Measurements from ENCODE around the gene CPXM1.

The CPXM1 gene

DNA sequence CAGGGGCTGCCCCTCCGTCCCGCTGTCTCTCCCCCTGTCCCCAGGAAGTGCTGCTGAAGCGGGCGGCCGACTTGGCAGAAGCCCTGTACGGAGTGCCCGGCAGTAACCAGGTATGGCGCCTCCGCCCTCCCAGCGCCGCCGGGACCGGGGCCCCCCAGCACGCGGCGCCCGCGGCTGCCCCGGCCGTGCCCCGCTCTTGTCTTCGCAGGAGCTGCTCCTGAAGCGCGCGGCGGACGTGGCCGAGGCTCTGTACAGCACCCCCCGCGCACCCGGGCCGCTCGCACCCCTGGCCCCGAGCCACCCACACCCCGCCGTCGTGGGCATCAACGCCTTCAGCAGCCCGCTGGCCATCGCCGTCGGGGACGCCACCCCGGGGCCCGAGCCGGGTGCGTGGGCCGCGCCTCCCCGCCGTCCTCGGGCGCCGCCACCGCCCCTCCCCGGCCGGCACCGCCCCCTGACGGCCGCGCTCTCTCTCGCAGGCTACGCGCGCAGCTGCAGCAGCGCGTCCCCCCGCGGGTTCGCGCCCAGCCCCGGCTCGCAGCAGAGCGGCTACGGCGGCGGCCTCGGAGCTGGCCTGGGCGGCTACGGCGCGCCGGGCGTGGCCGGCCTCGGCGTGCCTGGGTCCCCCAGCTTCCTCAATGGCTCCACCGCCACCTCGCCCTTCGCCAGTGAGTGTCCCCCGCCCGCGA, 48.4 kb downstream of the CPXM1 start:
- peak overlapping the region; percentile 70 for H3K9ac ChIP-seq (ENCODE audit: insufficient read length, low read depth)

DNA sequence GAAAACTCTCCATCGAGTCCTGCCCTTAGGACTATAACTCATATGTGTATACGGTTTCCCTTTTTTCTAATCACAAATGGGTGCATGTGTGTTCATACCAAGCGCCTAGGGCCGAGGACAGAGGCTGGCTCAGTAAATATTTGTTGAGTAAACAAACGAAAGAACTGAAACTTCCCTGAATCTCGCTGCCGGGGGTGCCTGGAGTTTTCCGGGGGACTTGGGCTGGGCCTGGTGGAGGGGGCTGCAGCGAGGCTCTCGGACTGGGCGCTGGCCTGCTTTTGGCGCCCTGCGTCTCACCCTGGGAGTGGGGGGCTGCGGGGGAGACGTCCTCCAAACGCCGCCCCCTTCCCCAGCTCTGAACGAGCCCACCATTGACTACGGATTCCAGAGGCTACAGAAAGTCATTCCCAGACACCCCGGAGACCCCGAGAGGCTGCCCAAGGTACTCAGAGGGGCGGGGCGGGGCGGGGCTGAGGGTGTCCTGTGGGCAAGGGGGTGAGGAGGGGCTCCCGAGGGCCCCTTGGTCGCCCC, 49.0 kb downstream of the CPXM1 start:
- DNase-seq (ENCODE audit: low read depth, low spot score) = no peak
- Histone ChIP-seq H3K4me3 (ENCODE audit: insufficient read length, low read depth) (peak overlapping the region; percentile 46), H3K9ac (ENCODE audit: insufficient read length, low read depth) (no peak overlapping the region), H3K36me3 (ENCODE audit: insufficient read depth, insufficient read length, low read length) (no peaks in the 10 kb centered on the region), H3K27me3 (ENCODE audit: insufficient read depth, insufficient read length) (peaks cover 59% of the 10 kb centered on the region), H3K4me1 (ENCODE audit: insufficient read depth, insufficient read length) (peaks cover 18% of the 10 kb centered on the region), H3K9me3 (ENCODE audit: insufficient read depth, low read length) (no peaks in the 10 kb centered on the region)
- TF ChIP-seq YY1 (IDR thresholded peaks at IDR 0.05; ENCODE audit: insufficient read depth, insufficient read length) (no peak), ZNF274 (IDR thresholded peaks at IDR 0.05; ENCODE audit: low read depth, low read length) (no peak), SUZ12 (IDR thresholded peaks at IDR 0.05; ENCODE audit: extremely low read depth, insufficient read depth, insufficient read length) (no peak)

More for the DNA sequence above, 48.4 kb downstream of the CPXM1 start:
- no peaks in the 10 kb centered on the region for H3K9me3 ChIP-seq (ENCODE audit: insufficient read depth, low read length)
- peaks cover 18% of the 10 kb centered on the region for H3K4me1 ChIP-seq (ENCODE audit: insufficient read depth, insufficient read length)
- no peaks in the 10 kb centered on the region for H3K36me3 ChIP-seq (ENCODE audit: insufficient read depth, insufficient read length, low read length)
- no peak for DNase-seq (ENCODE audit: low read depth, low spot score)
- peaks cover 59% of the 10 kb centered on the region for H3K27me3 ChIP-seq (ENCODE audit: insufficient read depth, insufficient read length)
- no peak for TF ChIP-seq YY1 (IDR thresholded peaks at IDR 0.05; ENCODE audit: insufficient read depth, insufficient read length)
- TF ChIP-seq ZNF274 (IDR thresholded peaks at IDR 0.05; ENCODE audit: low read depth, low read length) = no peak
- no peak for TF ChIP-seq SUZ12 (IDR thresholded peaks at IDR 0.05; ENCODE audit: extremely low read depth, insufficient read depth, insufficient read length)
- peak overlapping the region; percentile 46 for H3K4me3 ChIP-seq (ENCODE audit: insufficient read length, low read depth)

DNA sequence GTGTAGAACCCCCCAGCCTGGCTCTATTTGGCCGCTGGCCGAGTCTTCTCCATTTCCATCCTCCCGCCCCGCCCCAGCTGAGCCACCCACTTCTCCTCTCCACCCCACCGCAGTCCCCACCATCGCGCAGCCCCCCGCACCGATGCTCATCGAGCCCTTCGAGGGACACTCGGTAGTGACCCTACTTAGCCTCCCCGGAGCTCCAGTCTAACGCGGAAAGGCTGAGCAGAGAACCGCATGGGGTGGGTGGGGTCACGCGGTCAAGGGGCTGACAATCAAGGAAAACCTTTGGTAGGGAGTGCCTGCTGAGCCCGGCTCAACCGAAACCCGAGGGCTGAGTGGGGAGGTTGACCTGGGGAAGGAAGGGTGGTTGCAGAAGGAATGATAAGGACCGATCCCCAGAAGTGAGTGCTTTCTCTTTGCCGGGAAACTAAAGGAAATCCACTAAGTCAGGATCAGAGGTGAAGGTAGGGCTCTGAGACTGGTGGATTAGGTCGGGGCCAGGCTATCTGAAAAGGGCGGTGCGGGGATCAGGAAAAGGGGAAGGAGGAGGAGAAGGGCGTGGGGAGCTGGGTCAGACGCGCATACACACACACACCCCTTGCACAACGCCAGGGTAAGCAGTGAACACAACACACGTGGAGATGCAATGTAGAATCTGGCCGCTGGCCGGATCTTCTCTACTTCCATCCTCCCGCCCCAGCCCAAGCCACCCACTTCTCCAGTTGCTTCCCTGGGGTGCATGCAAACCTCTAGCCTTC, 49.8 kb downstream of the CPXM1 start:
- TF ChIP-seq YY1 (IDR thresholded peaks at IDR 0.05; ENCODE audit: insufficient read depth, insufficient read length) = no peak
- TF ChIP-seq ZNF274 (IDR thresholded peaks at IDR 0.05; ENCODE audit: low read depth, low read length) = no peak
- no peak for TF ChIP-seq SUZ12 (IDR thresholded peaks at IDR 0.05; ENCODE audit: extremely low read depth, insufficient read depth, insufficient read length)
- Histone ChIP-seq H3K4me1 (ENCODE audit: insufficient read depth, insufficient read length) (peaks cover 18% of the 10 kb centered on the region), H3K9ac (ENCODE audit: insufficient read length, low read depth) (peak overlapping the region; percentile 21), H3K36me3 (ENCODE audit: insufficient read depth, insufficient read length, low read length) (no peaks in the 10 kb centered on the region), H3K4me3 (ENCODE audit: insufficient read length, low read depth) (peak overlapping the region; percentile 31), H3K9me3 (ENCODE audit: insufficient read depth, low read length) (no peaks in the 10 kb centered on the region), H3K27me3 (ENCODE audit: insufficient read depth, insufficient read length) (peaks cover 65% of the 10 kb centered on the region)
- DNase-seq (ENCODE audit: low read depth, low spot score) = no peak

DNA sequence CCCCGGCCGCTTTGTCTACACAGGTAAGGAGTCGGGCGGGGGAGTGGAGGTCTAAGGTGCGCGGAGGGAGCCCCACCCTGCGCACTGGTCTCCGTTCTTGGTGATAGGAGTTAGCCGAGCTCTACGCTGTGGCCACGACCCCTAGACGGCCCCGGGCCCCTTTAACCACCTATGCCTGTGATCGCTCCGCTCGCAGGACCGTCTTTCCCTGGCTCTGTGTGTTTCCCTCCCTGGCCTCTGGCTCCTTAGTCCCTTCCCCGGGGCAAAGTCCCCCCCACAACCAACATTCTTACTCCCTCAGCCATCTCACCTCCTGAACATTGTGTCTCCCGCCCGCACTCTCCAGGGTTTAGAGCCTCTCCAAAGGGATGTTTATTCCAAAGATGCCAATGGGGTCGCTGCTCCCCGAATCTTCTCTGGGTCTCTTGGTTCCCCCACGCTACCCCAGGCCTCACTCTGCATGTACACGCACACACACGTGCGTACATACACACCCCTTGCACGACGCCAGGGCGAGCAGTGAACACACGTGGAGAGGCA, 50.4 kb downstream of the CPXM1 start:
- TF ChIP-seq YY1 (IDR thresholded peaks at IDR 0.05; ENCODE audit: insufficient read depth, insufficient read length) = no peak
- TF ChIP-seq SUZ12 (IDR thresholded peaks at IDR 0.05; ENCODE audit: extremely low read depth, insufficient read depth, insufficient read length) = peak; percentile 64
- DNase-seq (ENCODE audit: low read depth, low spot score) = no peak
- H3K9ac ChIP-seq (ENCODE audit: insufficient read length, low read depth) = peak overlapping the region; percentile 21
- H3K27me3 ChIP-seq (ENCODE audit: insufficient read depth, insufficient read length) = peaks cover 70% of the 10 kb centered on the region
- peak overlapping the region; percentile 31 for H3K4me3 ChIP-seq (ENCODE audit: insufficient read length, low read depth)
- H3K9me3 ChIP-seq (ENCODE audit: insufficient read depth, low read length) = no peaks in the 10 kb centered on the region
- H3K36me3 ChIP-seq (ENCODE audit: insufficient read depth, insufficient read length, low read length) = no peaks in the 10 kb centered on the region
- peaks cover 23% of the 10 kb centered on the region for H3K4me1 ChIP-seq (ENCODE audit: insufficient read depth, insufficient read length)

DNA sequence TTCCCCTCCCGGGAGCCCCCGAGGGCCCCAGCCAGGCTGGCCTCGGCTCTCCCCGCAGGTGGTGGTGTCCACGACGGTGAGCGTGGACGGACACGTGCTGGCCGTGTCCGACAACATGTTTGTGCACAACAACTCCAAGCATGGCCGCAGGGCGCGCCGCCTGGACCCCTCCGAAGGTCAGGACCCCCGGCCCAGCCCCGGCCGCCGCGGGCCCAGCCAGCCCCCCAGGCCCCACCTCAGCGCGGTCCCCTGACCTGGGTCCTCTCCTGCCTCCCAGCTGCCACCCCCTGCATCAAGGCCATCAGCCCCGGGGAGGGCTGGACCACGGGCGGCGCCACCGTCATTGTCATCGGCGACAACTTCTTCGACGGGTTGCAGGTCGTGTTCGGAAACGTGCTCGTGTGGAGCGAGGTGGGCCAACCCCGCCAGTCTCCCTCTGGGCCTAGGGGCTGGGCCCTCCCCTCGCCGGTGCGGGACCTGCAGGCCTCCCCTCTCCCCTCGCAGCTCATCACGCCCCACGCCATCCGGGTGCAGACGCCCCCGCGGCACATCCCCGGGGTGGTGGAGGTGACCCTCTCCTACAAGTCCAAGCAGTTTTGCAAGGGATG, 51.0 kb downstream of the CPXM1 start:
- H3K9me3 ChIP-seq (ENCODE audit: insufficient read depth, low read length) = no peaks in the 10 kb centered on the region
- DNase-seq (ENCODE audit: low read depth, low spot score) = no peak
- no peak for TF ChIP-seq SUZ12 (IDR thresholded peaks at IDR 0.05; ENCODE audit: extremely low read depth, insufficient read depth, insufficient read length)
- no peak for TF ChIP-seq YY1 (IDR thresholded peaks at IDR 0.05; ENCODE audit: insufficient read depth, insufficient read length)
- TF ChIP-seq ZNF274 (IDR thresholded peaks at IDR 0.05; ENCODE audit: low read depth, low read length) = no peak
- no peaks in the 10 kb centered on the region for H3K36me3 ChIP-seq (ENCODE audit: insufficient read depth, insufficient read length, low read length)
- H3K4me1 ChIP-seq (ENCODE audit: insufficient read depth, insufficient read length) = peaks cover 20% of the 10 kb centered on the region
- H3K27me3 ChIP-seq (ENCODE audit: insufficient read depth, insufficient read length) = peaks cover 70% of the 10 kb centered on the region
- H3K9ac ChIP-seq (ENCODE audit: insufficient read length, low read depth) = no peak overlapping the region
- H3K4me3 ChIP-seq (ENCODE audit: insufficient read length, low read depth) = no peak overlapping the region

DNA sequence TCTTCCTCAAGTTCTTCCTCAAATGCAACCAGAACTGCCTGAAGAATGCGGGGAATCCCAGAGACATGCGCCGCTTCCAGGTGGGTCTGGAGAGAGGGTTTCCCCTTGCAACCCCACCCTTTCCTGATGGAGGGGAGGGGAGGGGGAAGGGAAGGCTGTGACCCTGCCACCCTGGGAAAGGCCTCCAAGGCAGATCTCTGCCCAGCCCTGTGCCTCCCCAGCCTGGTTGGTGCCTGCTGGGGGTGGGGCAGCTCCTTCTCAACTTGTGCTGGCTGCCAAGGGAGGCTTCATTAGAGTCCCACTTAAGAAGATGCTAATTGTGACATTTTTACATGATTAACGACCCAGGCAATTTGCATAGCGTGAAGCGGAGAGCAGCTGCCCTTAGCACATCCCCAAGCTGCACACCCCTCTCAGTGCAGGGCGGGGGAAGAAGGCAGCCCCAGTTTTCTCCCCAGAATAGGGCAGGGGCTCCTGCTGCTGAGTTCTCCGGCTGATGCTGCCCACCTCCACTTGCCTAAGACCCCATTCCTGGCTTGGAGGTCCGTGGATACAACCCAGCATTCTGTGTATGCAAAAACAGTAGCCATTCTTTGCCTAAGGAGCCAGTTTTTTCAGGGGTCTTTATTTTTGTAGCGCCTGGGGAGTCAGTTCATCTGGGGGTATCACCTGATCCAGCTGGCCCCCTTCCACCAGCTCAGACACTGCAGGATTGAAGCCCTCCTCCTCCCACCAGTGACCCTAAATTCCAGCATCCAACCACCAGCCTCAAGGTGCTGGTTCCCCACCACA, 51.7 kb downstream of the CPXM1 start:
- H3K4me3 ChIP-seq (ENCODE audit: insufficient read length, low read depth) = no peak overlapping the region
- peak overlapping the region; percentile 2 for H3K9ac ChIP-seq (ENCODE audit: insufficient read length, low read depth)

More for the DNA sequence above, 51.7 kb downstream of the CPXM1 start:
- Histone ChIP-seq H3K4me1 (ENCODE audit: insufficient read depth, insufficient read length) (peaks cover 16% of the 10 kb centered on the region), H3K27me3 (ENCODE audit: insufficient read depth, insufficient read length) (peaks cover 69% of the 10 kb centered on the region), H3K9me3 (ENCODE audit: insufficient read depth, low read length) (no peaks in the 10 kb centered on the region), H3K36me3 (ENCODE audit: insufficient read depth, insufficient read length, low read length) (no peaks in the 10 kb centered on the region)
- TF ChIP-seq ZNF274 (IDR thresholded peaks at IDR 0.05; ENCODE audit: low read depth, low read length) (no peak), SUZ12 (IDR thresholded peaks at IDR 0.05; ENCODE audit: extremely low read depth, insufficient read depth, insufficient read length) (no peak), YY1 (IDR thresholded peaks at IDR 0.05; ENCODE audit: insufficient read depth, insufficient read length) (no peak)
- no peak for DNase-seq (ENCODE audit: low read depth, low spot score)
